Gastroesophageal sphincter (tissue), 4 donors: ENCODE measurements around the gene ADCY9. TPM values are rescaled to one million over a fixed set of nuclear protein-coding genes. Genes with fewer than 3 reads are reported as not detected.
"Not testable (repeated sequence)": the region's sequence is repeated elsewhere in the genome, so short reads cannot be mapped to it uniquely, and the experiment has no call there.

ENCODE experiments used
- ATAC-seq: fragments of 150-250 bp; one replicate; pipeline ENCODE4 v1.9.1; 2016; ENCODE audit warnings: mild to moderate bottlenecking, moderate library complexity
- H3K27ac ChIP-seq, 4 donors: fragments of 200-600 bp; sonication (generic) in 3 of 4; 1 replicate in 3 of 4; 2 replicates in 1 of 4; pipeline ENCODE4 v1.5.1; 2016 to 2019
- H3K27me3 ChIP-seq: fragments of 200-600 bp; sonication (generic); one replicate; pipeline ENCODE4 v1.5.1; 2019
- H3K36me3 ChIP-seq, 2 donors: fragments of 200-600 bp; sonication (generic); one replicate each; pipeline ENCODE4 v1.5.1; 2019; ENCODE audit warnings: control low read depth in 1 of 2
- H3K4me1 ChIP-seq, 3 donors: fragments of 200-600 bp; sonication (generic); 1 replicate in 2 of 3; 2 replicates in 1 of 3; pipeline ENCODE4 v1.5.1; 2016 to 2019; ENCODE audit warnings: control low read depth in 2 of 3
- H3K4me3 ChIP-seq, 2 donors: fragments of 200-600 bp; sonication (generic); one replicate each; pipeline ENCODE4 v1.5.1; 2019; ENCODE audit warnings: mild to moderate bottlenecking in 1 of 2, moderate library complexity in 1 of 2
- H3K9me3 ChIP-seq, 3 donors: fragments of 200-600 bp; sonication (generic); one replicate each; pipeline ENCODE4 v1.5.1; 2017 to 2019; ENCODE audit warnings: control low read depth in 2 of 3
- CTCF ChIP-seq, 4 experiments: fragments of 200-600 bp in 2 of 4; fragments of 450-650 bp in 2 of 4; sonication (generic) in 1 of 4; IDR thresholded peaks; one replicate each; pipeline ENCODE4 v1.5.1; 2017 to 2019; ENCODE audit warnings: antibody characterized with exemption in 4 of 4, mild to moderate bottlenecking in 2 of 4, moderate library complexity in 2 of 4
- EP300 ChIP-seq: sonication (generic); formaldehyde crosslinking; IDR thresholded peaks from one replicate; pipeline ENCODE4 v1.6.1; 2017; ENCODE audit warnings: antibody characterized with exemption, mild to moderate bottlenecking
- POLR2A ChIP-seq, 2 donors: fragments of 450-650 bp; IDR thresholded peaks; one replicate each; pipeline ENCODE4 v1.6.1; 2017; ENCODE audit warnings: antibody characterized with exemption in 2 of 2, mild to moderate bottlenecking in 2 of 2, moderate library complexity in 1 of 2
- POLR2AphosphoS5 ChIP-seq: sonication (generic); formaldehyde crosslinking; IDR thresholded peaks from one replicate; pipeline ENCODE4 v1.6.1; 2017; ENCODE audit warnings: antibody characterized with exemption
- WGBS, 2 donors: methylation state at CpG; one replicate each; pipeline ENCODE4 v1.1.5; 2018; ENCODE audit warnings: low coverage in 1 of 2; 5-methylcytosine and 5-hydroxymethylcytosine counted together
- total RNA-seq, 4 donors: library from RNA; depleted of rRNA; stranded (reverse); fragments of >200 nt; gene quantifications; one replicate each; pipeline ENCODE4 v1.1.0, GENCODE V29; 2016

ADCY9 gene
- total RNA-seq, 4 donors from 2014 or later = 33.0 to 83.5 (median 43.4) TPM

- H3K27ac ChIP-seq = peak overlapping the region in 3 of 4 donors; percentile 64 to 84 (median 82)
- peaks cover 3% of the 10 kb centered on the region for H3K27me3 ChIP-seq
- WGBS, 2 donors = 9 to 10% methylated on average over 3 to 8 of the region's 14 CpGs
- H3K36me3 ChIP-seq = no peaks in the 10 kb centered on the region
- no peaks in the 10 kb centered on the region for H3K9me3 ChIP-seq
- peaks cover 0 to 58% (median 12%) of the 10 kb centered on the region in 3 donors for H3K4me1 ChIP-seq
- ATAC-seq = no peak
- TF ChIP-seq CTCF (IDR thresholded peaks at IDR 0.05) = no peak
- no peak overlapping the region for H3K4me3 ChIP-seq
These were observed 167.0 kb downstream of the ADCY9 start for GRCh38 chr16:3949287-3949686.

GRCh38 chr16:3948378-3948995 is 167.8 kb downstream of the ADCY9 start:
- TF ChIP-seq POLR2A (IDR thresholded peaks at IDR 0.05) = no peak
- no peak for TF ChIP-seq CTCF (IDR thresholded peaks at IDR 0.05)
- no peak for TF ChIP-seq POLR2AphosphoS5
- TF ChIP-seq EP300 = no peak
- 70 to 83% methylated on average over 9 to 16 of the region's 17 CpGs for WGBS, 2 donors
- peaks cover 0 to 58% (median 12%) of the 10 kb centered on the region in 3 donors for H3K4me1 ChIP-seq
- no peaks in the 10 kb centered on the region for H3K36me3 ChIP-seq
- H3K4me3 ChIP-seq = no peak overlapping the region
- H3K9me3 ChIP-seq = no peaks in the 10 kb centered on the region
- no peaks in the 10 kb centered on the region for H3K27me3 ChIP-seq
- peak overlapping the region in 1 of 4 donors; percentile 84 for H3K27ac ChIP-seq
- no peak for ATAC-seq

- ATAC-seq = no peak
- peak overlapping the region in 3 of 4 donors; percentile 33 to 75 (median 71) for H3K27ac ChIP-seq
- peaks cover 0 to 48% (median 12%) of the 10 kb centered on the region in 3 donors for H3K4me1 ChIP-seq
- WGBS, 2 donors = 88 to 93% methylated on average over 3 to 12 of the region's 20 CpGs
- H3K9me3 ChIP-seq = no peaks in the 10 kb centered on the region
- H3K27me3 ChIP-seq = no peaks in the 10 kb centered on the region
- no peak for TF ChIP-seq POLR2A (IDR thresholded peaks at IDR 0.05)
- no peak for TF ChIP-seq EP300
- TF ChIP-seq CTCF (IDR thresholded peaks at IDR 0.05) = no peak
- H3K4me3 ChIP-seq = no peak overlapping the region
- no peaks in the 10 kb centered on the region for H3K36me3 ChIP-seq
These were observed 169.6 kb downstream of the ADCY9 start for GRCh38 chr16:3946604-3947180.

GRCh38 chr16:3945751-3946603 is 170.3 kb downstream of the ADCY9 start:
- WGBS, 2 donors = 10 to 17% methylated on average over 6 to 9 of the region's 11 CpGs
- no peaks in the 10 kb centered on the region for H3K27me3 ChIP-seq
- H3K36me3 ChIP-seq = no peaks in the 10 kb centered on the region
- H3K9me3 ChIP-seq = no peaks in the 10 kb centered on the region
- ATAC-seq = peak; percentile 62
- no peak overlapping the region for H3K4me3 ChIP-seq
- peak overlapping the region in 3 of 4 donors; percentile 33 to 75 (median 71) for H3K27ac ChIP-seq
- no peak for TF ChIP-seq CTCF (IDR thresholded peaks at IDR 0.05)
- TF ChIP-seq EP300 = no peak
- peak; percentile 60 for TF ChIP-seq POLR2AphosphoS5
- peaks cover 0 to 41% (median 12%) of the 10 kb centered on the region in 3 donors for H3K4me1 ChIP-seq

- not testable (repeated sequence) for H3K27ac ChIP-seq, H3K4me3 ChIP-seq, H3K36me3 ChIP-seq, H3K9me3 ChIP-seq, ATAC-seq, H3K27me3 ChIP-seq
- peaks cover 0 to 25% (median 6%) of the 10 kb centered on the region in 3 donors for H3K4me1 ChIP-seq
- WGBS, 2 donors = 100% methylated on average over 2 of the region's 2 CpGs; no CpG with 5 or more reads in 1 of the 2 donors
These were observed 171.8 kb downstream of the ADCY9 start for GRCh38 chr16:3944457-3944856.

- H3K9me3 ChIP-seq, H3K4me3 ChIP-seq, H3K36me3 ChIP-seq, H3K27ac ChIP-seq, H3K27me3 ChIP-seq, ATAC-seq: not testable (repeated sequence)
- 82 to 100% methylated on average over 2 to 4 of the region's 4 CpGs for WGBS, 2 donors
- peaks cover 0 to 28% (median 4%) of the 10 kb centered on the region in 3 donors for H3K4me1 ChIP-seq
These were observed 174.1 kb downstream of the ADCY9 start for GRCh38 chr16:3942146-3942545.
